BLaER1 (cell line): Measurements from ENCODE around the gene CA11.
"Not testable (repeated sequence)": the region's sequence is repeated elsewhere in the genome, so short reads cannot be mapped to it uniquely, and the experiment has no call there.

Experiments
- H3K27ac ChIP-seq: shearing (Covaris generic); formaldehyde crosslinking; 2 replicates; pipeline ENCODE4 v1.8.1; 2022
- H3K27me3 ChIP-seq: shearing (Covaris generic); formaldehyde crosslinking; 2 replicates; pipeline ENCODE4 v1.8.1; 2022
- H3K36me3 ChIP-seq: shearing (Covaris generic); formaldehyde crosslinking; 2 replicates; pipeline ENCODE4 v1.8.1; 2022
- H3K4me1 ChIP-seq: shearing (Covaris generic); formaldehyde crosslinking; 2 replicates; pipeline ENCODE4 v1.8.1; 2022
- H3K4me2 ChIP-seq: shearing (Covaris generic); formaldehyde crosslinking; 2 replicates; pipeline ENCODE4 v1.8.1; 2022
- H3K4me3 ChIP-seq: shearing (Covaris generic); formaldehyde crosslinking; 2 replicates; pipeline ENCODE4 v1.8.1; 2022
- H3K9ac ChIP-seq: shearing (Covaris generic); formaldehyde crosslinking; 2 replicates; pipeline ENCODE4 v1.8.1; 2022
- H3K9me3 ChIP-seq: shearing (Covaris generic); formaldehyde crosslinking; 2 replicates; pipeline ENCODE4 v1.8.1; 2022
- H4K20me1 ChIP-seq: shearing (Covaris generic); formaldehyde crosslinking; 2 replicates; pipeline ENCODE4 v1.8.1; 2022
- Cebpa-rat ChIP-seq: shearing (Covaris generic); IDR thresholded peaks from 2 replicates; pipeline ENCODE4 v1.8.1; 2022

Gene CA11

DNA sequence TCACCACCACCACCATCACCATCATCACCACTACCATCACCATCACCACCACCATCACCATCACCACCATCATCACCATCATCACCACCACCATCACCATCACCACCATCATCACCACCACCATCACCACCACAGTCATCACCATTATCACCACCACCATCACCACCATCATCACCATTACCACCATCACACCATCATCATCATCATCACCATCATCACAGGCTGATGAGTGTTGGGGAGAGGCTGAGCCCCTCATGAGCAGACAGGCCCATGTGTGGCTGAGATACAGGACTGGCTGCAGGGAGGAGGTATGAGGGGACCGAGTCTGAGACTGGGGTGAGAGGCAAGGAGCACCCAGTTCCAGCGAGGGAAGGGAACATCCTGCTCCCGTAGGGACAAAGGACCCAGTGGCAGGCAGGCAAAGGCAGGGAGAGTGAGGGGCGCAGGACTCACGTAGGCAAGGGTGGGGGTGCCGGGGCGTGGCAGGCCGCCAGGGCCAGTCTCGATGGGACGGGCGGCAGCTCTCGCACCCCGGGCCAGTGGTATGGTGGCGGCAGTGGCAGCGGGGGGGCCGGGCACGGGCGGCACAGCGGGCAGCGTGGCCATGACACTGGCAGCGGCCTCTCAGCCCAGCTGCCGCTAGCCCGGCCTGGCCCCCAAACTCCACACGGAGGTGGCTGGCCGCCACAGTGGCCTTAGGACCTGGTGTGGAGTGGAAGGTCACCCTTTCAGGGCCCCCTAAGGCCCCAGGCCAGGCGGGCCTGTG is 24.1 kb upstream of the CA11 start:
- Histone ChIP-seq H3K4me1 (peaks cover 15% of the 10 kb centered on the region), H3K4me2 (no peak overlapping the region), H3K4me3 (no peak overlapping the region), H3K9ac (no peak overlapping the region), H3K9me3 (no peaks in the 10 kb centered on the region), H4K20me1 (no peaks in the 10 kb centered on the region), H3K27me3 (no peaks in the 10 kb centered on the region), H3K36me3 (no peaks in the 10 kb centered on the region), H3K27ac (peak overlapping the region; percentile 35; the same call in 1 of the 2 replicates)
- no peak for TF ChIP-seq Cebpa-rat

DNA sequence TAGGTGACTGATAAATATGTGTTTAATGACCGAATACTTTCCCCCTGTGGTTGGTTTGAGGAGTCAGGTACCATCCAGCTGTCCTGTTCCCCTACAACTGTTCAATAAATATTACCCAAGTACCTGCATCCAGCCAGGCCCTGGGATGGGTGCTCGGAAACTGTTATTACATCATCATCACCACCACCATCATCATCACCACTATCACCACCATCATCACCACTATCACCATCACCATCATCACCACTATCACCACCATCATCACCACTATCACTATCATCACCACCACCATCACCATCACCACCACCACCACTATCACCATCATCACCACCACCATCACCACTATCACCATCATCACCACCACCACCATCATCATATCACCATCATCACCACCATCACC is 22.8 kb upstream of the CA11 start:
- H3K4me3 ChIP-seq = no peak overlapping the region
- TF ChIP-seq Cebpa-rat = no peak
- H3K27ac ChIP-seq = no peak overlapping the region
- H3K9ac ChIP-seq = no peak overlapping the region
- no peak overlapping the region for H3K4me2 ChIP-seq
- no peaks in the 10 kb centered on the region for H3K36me3 ChIP-seq
- no peaks in the 10 kb centered on the region for H3K9me3 ChIP-seq
- peaks cover 7% of the 10 kb centered on the region; the same call in 1 of the 2 replicates for H3K4me1 ChIP-seq
- no peaks in the 10 kb centered on the region for H3K27me3 ChIP-seq
- H4K20me1 ChIP-seq = no peaks in the 10 kb centered on the region

DNA sequence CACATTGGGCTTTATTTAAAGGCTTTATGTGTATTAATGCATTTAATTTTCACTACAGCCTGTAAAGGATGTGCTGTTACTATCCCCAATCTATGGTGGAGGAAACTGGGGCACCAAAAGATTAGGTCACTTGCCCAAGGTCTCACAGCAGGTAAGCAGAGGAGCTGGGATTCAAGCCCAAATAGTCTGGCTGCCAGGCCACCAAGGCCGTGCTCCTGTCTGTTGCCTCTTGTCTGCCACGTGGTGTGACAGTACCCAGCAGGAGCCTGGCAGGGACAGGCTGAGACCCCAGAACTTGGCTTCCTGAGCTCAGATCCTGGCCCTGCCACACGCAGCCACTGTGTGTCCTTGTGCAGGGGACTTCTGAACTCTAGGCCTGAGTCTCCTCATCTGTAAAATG is 22.3 kb upstream of the CA11 start:
- H3K36me3 ChIP-seq = no peaks in the 10 kb centered on the region
- H4K20me1 ChIP-seq = no peaks in the 10 kb centered on the region
- no peak overlapping the region for H3K4me2 ChIP-seq
- no peak overlapping the region for H3K27ac ChIP-seq
- H3K4me1 ChIP-seq = peaks cover 7% of the 10 kb centered on the region; the same call in 1 of the 2 replicates
- no peak for TF ChIP-seq Cebpa-rat
- no peaks in the 10 kb centered on the region for H3K9me3 ChIP-seq
- no peak overlapping the region for H3K4me3 ChIP-seq
- no peaks in the 10 kb centered on the region for H3K27me3 ChIP-seq
- H3K9ac ChIP-seq = no peak overlapping the region

DNA sequence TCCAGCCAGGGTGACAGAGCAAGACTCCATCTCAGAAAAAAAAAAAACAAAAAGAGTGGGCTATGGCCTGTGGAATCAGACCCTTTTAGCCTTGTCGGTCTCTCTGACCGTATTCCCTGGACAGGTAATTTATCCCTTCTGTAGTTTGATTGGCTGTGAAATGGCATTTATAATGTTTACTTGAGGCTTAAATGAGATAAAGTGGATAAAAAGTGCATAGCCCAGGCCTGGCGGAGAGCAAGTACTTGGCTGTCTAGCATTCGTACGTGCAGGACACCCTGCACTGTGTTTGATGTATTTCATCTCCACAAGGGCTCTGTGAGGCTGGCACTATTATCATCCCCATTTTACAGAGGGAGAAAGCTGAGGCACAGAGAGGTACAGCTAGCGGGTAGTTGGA is 19.8 kb upstream of the CA11 start:
- H3K9ac ChIP-seq = no peak overlapping the region
- H4K20me1 ChIP-seq = no peaks in the 10 kb centered on the region
- no peak overlapping the region for H3K4me3 ChIP-seq
- H3K4me1 ChIP-seq = peaks cover 14% of the 10 kb centered on the region
- H3K9me3 ChIP-seq = no peaks in the 10 kb centered on the region
- H3K27me3 ChIP-seq = no peaks in the 10 kb centered on the region
- no peak overlapping the region for H3K27ac ChIP-seq
- H3K4me2 ChIP-seq = no peak overlapping the region
- no peak for TF ChIP-seq Cebpa-rat
- no peaks in the 10 kb centered on the region for H3K36me3 ChIP-seq

DNA sequence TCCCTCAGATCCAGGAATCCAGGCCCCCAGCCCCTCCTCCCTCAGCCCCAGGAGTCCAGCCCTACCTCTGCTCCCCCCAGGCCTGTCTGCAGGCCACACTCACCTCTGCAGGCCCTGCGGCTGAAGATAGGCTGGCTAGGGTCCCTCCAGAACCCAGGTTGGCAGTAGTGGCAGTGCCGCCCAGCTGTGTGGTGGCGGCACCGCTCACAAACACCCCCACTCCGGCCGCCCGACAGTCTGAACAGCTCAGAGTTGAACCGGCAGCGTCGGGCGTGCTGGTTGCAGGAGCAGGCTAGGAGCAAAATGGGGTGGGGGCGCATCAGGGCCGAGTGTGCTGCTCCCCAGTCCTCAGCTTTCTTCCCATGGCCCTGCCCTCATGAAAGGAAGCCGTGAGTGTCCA is 18.5 kb upstream of the CA11 start:
- no peaks in the 10 kb centered on the region for H3K36me3 ChIP-seq
- H4K20me1 ChIP-seq = no peaks in the 10 kb centered on the region
- no peak overlapping the region for H3K4me3 ChIP-seq
- no peaks in the 10 kb centered on the region for H3K27me3 ChIP-seq
- no peak overlapping the region for H3K27ac ChIP-seq
- H3K4me1 ChIP-seq = peaks cover 21% of the 10 kb centered on the region
- no peak overlapping the region for H3K4me2 ChIP-seq
- TF ChIP-seq Cebpa-rat = no peak
- no peaks in the 10 kb centered on the region for H3K9me3 ChIP-seq
- H3K9ac ChIP-seq = no peak overlapping the region

DNA sequence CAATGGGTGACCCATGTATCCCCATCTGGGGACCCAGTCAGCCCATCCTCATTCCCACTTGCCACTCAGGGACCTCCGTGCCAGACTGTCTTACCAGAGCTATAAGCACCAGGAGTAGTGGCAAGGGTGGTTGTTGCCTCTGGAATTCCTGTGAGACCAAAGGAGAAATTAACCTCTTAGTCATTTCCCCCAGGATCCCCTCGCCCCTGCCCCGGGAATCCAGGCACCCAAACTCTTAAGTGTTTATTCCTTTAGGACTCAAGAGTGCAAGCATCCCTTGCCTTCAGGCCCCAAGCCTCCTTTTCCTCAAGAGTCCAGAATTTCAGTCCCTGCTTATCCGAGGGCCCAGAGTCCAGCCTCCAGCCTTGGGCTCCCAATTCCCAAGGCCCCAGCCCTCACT is 17.7 kb upstream of the CA11 start:
- Histone ChIP-seq H3K4me3 (no peak overlapping the region), H3K9me3 (no peaks in the 10 kb centered on the region), H3K36me3 (no peaks in the 10 kb centered on the region), H4K20me1 (no peaks in the 10 kb centered on the region), H3K9ac (no peak overlapping the region), H3K27ac (no peak overlapping the region), H3K4me1 (peaks cover 21% of the 10 kb centered on the region), H3K4me2 (no peak overlapping the region), H3K27me3 (no peaks in the 10 kb centered on the region)
- TF ChIP-seq Cebpa-rat = no peak

DNA sequence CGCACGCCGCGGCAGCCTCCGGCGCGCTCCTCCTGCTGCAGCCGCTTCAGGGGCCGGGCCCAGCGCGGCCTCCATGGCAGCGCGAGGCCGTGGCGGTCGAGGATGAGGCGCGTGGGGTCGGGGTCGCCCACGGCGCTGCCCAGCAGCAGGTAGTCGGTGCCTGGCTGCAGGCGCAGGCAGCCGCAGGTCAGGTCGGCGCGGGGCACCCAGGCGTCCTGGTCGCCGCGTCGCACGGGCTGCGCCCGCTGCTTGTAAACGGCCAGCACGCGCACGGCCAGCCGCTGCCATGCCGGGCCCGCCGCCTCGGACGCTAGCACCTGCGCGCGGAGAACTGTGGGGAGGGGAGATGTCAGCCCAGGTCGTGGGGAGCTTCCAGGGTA is 15.7 kb upstream of the CA11 start:
- H3K4me2 ChIP-seq = peak overlapping the region; percentile 59
- H3K27ac ChIP-seq = peak overlapping the region; percentile 83
- no peak overlapping the region for H3K9ac ChIP-seq
- TF ChIP-seq Cebpa-rat = no peak
- H3K36me3 ChIP-seq = no peaks in the 10 kb centered on the region
- H3K4me1 ChIP-seq = peaks cover 27% of the 10 kb centered on the region
- H3K4me3 ChIP-seq = no peak overlapping the region
- no peaks in the 10 kb centered on the region for H3K27me3 ChIP-seq
- no peaks in the 10 kb centered on the region for H4K20me1 ChIP-seq
- no peaks in the 10 kb centered on the region for H3K9me3 ChIP-seq

DNA sequence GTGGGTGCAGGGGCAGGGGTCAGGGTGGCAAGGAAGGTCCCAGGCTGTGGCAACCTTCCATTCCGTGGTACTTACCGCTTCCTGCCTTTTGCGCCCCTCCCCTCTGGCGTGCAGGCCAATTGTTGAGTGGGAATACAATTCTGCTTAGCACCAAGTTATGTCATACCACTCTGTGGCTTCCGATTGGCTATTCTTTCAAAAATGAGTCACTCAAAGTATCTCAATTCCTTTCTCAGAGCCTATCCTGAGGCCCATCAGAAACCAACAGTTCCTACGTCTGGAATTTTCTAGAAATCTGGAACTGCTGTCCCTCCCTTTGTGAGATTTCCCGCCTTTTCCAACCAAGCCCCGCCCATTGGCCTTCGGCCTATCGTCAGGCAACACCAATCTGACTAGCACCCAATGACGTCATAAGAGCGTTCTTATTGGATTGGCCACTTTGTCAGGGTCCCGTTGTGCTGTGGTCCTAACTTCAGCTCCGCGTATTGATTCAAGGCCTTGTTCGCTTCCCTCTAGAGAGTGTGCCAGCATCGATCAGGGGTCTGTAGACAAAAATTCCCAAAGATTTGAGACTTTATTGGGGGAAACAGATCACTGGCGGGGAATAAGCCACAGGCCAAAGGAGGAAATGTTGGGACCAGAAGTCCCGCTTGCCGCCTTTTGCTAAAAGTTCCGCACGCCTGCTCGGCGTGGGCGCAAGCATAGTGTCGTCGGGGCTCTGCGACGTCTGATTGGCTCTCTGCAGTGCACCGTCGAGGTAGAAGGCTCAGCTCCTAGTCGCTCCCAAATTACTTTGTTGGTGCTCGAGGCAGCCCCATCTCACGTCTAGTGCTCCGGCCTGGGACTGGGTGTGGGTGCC is 15.1 kb upstream of the CA11 start:
- Histone ChIP-seq H3K4me1 (peaks cover 27% of the 10 kb centered on the region), H3K9ac (peak overlapping the region; percentile 58; the same call in 1 of the 2 replicates), H3K27me3 (no peaks in the 10 kb centered on the region), H3K36me3 (no peaks in the 10 kb centered on the region), H3K9me3 (no peaks in the 10 kb centered on the region), H3K4me3 (no peak overlapping the region; the same call in 1 of the 2 replicates), H4K20me1 (no peaks in the 10 kb centered on the region), H3K4me2 (peak overlapping the region; percentile 59), H3K27ac (peak overlapping the region; percentile 83)
- TF ChIP-seq Cebpa-rat = no peak

DNA sequence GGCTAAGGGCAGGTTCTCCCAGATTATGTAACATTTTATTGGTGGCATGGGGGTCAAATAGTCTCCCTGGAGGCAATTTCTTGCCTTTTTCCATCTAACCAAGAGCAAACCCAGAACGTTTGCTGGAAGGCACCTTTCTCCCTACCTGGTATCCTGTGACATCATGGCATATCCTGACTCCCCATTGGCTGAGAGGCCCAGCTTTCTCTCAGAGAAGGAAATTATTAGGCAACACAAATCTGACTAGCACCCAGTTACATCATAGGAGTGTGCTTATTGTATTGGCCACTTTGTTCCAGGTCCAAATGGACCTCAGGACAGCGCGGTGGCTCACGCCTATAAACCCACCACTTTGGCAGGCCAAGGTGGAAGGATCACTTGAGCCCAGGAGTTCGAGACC is 13.8 kb upstream of the CA11 start:
- H3K4me3 ChIP-seq = no peak overlapping the region
- TF ChIP-seq Cebpa-rat = no peak

DNA sequence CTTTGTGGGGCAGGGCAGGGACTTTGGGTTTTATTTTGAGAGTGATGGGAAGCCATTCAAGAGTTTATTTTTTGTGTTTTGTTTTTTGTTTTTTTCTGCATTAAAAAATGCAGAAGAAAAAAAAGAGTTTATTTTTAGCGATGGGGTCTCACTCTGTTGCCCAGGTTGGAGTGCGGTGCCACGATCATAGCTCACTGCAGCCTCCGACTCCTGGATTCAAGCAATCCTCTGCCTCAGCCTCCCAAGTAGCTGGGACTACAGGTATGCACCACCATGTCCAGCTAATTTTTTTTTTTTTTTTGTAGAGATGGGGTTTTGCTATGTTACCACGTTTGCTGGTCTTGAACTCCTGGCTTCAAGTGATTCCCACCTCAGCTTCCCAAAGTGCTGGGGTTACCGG is 12.5 kb upstream of the CA11 start:
- Histone ChIP-seq H3K4me2 (no peak overlapping the region), H3K9me3 (no peaks in the 10 kb centered on the region), H3K9ac (no peak overlapping the region), H4K20me1 (no peaks in the 10 kb centered on the region), H3K27ac (no peak overlapping the region), H3K36me3 (no peaks in the 10 kb centered on the region), H3K4me3 (no peak overlapping the region), H3K4me1 (peaks cover 44% of the 10 kb centered on the region), H3K27me3 (no peaks in the 10 kb centered on the region)
- TF ChIP-seq Cebpa-rat = no peak

More for the DNA sequence above, 13.8 kb upstream of the CA11 start:
- Histone ChIP-seq H3K4me1 (peaks cover 32% of the 10 kb centered on the region), H3K9ac (no peak overlapping the region), H3K9me3 (no peaks in the 10 kb centered on the region), H3K4me2 (no peak overlapping the region), H3K36me3 (no peaks in the 10 kb centered on the region), H3K27ac (no peak overlapping the region), H3K27me3 (no peaks in the 10 kb centered on the region), H4K20me1 (no peaks in the 10 kb centered on the region)

DNA sequence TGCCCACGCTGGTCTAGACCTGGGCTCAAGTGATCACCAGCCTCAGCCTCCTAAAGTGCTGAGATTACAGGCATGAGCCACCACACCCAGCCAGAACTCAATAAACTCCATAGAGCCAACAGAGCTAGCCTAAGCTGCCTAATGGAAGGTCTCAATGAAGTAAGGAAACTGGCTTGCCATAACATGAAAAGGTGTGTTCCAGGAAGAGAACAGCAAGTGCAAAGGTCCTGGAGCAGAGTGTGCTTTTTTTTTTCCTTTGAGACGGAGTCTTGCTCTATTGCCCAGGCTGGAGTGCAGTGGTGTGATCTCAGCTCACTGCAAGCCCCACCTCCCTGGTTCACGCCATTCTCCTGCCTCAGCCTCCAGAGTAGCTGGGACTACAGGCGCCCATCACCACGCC is 11.8 kb upstream of the CA11 start:
- not testable (repeated sequence) for H3K9ac ChIP-seq, H3K36me3 ChIP-seq, H4K20me1 ChIP-seq, H3K4me3 ChIP-seq, H3K27me3 ChIP-seq, H3K9me3 ChIP-seq, H3K4me2 ChIP-seq, H3K27ac ChIP-seq
- peaks cover 51% of the 10 kb centered on the region for H3K4me1 ChIP-seq
